Spleen (tissue), 11 donors: Measurements from ENCODE around the gene BRD1. TPM values are rescaled to one million over a fixed set of nuclear protein-coding genes. Genes with fewer than 3 reads are reported as not detected.

Source experiments
- DNase-seq: peaks from one replicate; pipeline ENCODE4 v3.0.0-alpha.2; 2020
- H3K27ac ChIP-seq, 8 donors: fragments of 200-600 bp; sonication (generic) in 7 of 8; 1 replicate in 4 of 8; 2 replicates in 4 of 8; pipeline versions ENCODE4 v1.5.0 to v1.8.0; 2016 to 2021; ENCODE audit warnings: inconsistent platforms in 4 of 8, mild to moderate bottlenecking in 4 of 8, moderate library complexity in 1 of 8
- H3K27me3 ChIP-seq, 7 donors: fragments of 200-600 bp; sonication (generic) in 6 of 7; replicated peaks in 1 of 7; 1 replicate in 4 of 7; 2 replicates in 3 of 7; pipeline versions ENCODE4 v1.5.0 to v1.8.0; 2016 to 2021; ENCODE audit warnings: inconsistent platforms in 3 of 7, mild to moderate bottlenecking in 1 of 7
- H3K36me3 ChIP-seq, 6 donors: fragments of 200-600 bp; sonication (generic) in 5 of 6; 1 replicate in 4 of 6; 2 replicates in 2 of 6; pipeline versions ENCODE4 v1.5.0 to v1.8.0; 2016 to 2021; ENCODE audit warnings: inconsistent platforms in 2 of 6
- H3K4me1 ChIP-seq, 6 donors: fragments of 200-600 bp; sonication (generic) in 5 of 6; 1 replicate in 3 of 6; 2 replicates in 3 of 6; pipeline versions ENCODE4 v1.5.0 to v1.8.0; 2016 to 2021; ENCODE audit warnings: inconsistent platforms in 3 of 6
- H3K4me3 ChIP-seq, 8 donors: fragments of 200-600 bp; sonication (generic) in 7 of 8; 1 replicate in 4 of 8; 2 replicates in 4 of 8; pipeline versions ENCODE4 v1.5.0 to v1.8.0; 2016 to 2021; ENCODE audit warnings: inconsistent platforms in 4 of 8, mild to moderate bottlenecking in 4 of 8, moderate library complexity in 2 of 8
- H3K9me3 ChIP-seq, 8 donors: fragments of 200-600 bp; sonication (generic) in 7 of 8; 1 replicate in 4 of 8; 2 replicates in 4 of 8; pipeline versions ENCODE4 v1.5.0 to v1.8.0; 2016 to 2021; ENCODE audit warnings: inconsistent platforms in 4 of 8
- CTCF ChIP-seq, 11 experiments: fragments of 200-600 bp in 7 of 11; fragments of 450-650 bp in 4 of 11; sonication (generic) in 4 of 11; IDR thresholded peaks in 8 of 11; conservative IDR thresholded peaks in 3 of 11; 1 replicate in 7 of 11; 2 replicates in 4 of 11; pipeline versions ENCODE4 v1.4.0 to v1.8.0; 2016 to 2021; ENCODE audit warnings: antibody characterized with exemption in 11 of 11, inconsistent platforms in 4 of 11, mild to moderate bottlenecking in 1 of 11
- POLR2A ChIP-seq, 3 donors: fragments of 450-650 bp; IDR thresholded peaks; one replicate each; pipeline ENCODE4 v1.5.1; 2017; ENCODE audit warnings: antibody characterized with exemption in 3 of 3, mild to moderate bottlenecking in 1 of 3
- POLR2AphosphoS5 ChIP-seq, 3 donors: sonication (generic); formaldehyde crosslinking; IDR thresholded peaks; one replicate each; pipeline ENCODE4 v1.5.1; 2017; ENCODE audit warnings: antibody characterized with exemption in 3 of 3
- WGBS, 5 donors: extraction: QIAGEN DNeasy Blood & Tissue Kit in 3 of 5; methylation state at CpG; one replicate each; pipeline versions ENCODE4 v1.1.5 to v1.1.7; 2013 to 2018; 5-methylcytosine and 5-hydroxymethylcytosine counted together
- intact Hi-C: fragments of 100-400 bp; cut with DNase I; formaldehyde crosslinking; loops from one replicate; pipeline ENCODE4 v1.15.0; 2023; ENCODE audit warnings: low total_unique reads
- polyA plus RNA-seq, 3 donors: library from polyadenylated mRNA; stranded (reverse); fragments of 200-250 nt; gene quantifications; one replicate each; pipeline ENCODE4 v1.2.1, GENCODE V29; 2013
- total RNA-seq, 7 donors: library from RNA; depleted of rRNA in 3 of 7; stranded (reverse); fragments of >200 nt in 3 of 7; fragmentation: NEBNext Ultra II Directional in 4 of 7; extraction: Animal tissue kit (Norgen Biotek cat#: 25700) in 4 of 7; gene quantifications; one replicate each; pipeline versions ENCODE4 v1.1.0 to v1.2.1, GENCODE V29; 2016 to 2021
- donor health status: healthy with polysubstance abuse.
- donor health status: DM: no; HTN: no; CAD: no; lungs with moderate emphysema.
- donor health status: DM: no; HTN: no; CAD: no.
- donor health status: Bipolar disorder and iron deficiency.
- donor health status: healthy.
- donor health status: DM: no; HTN: no; CAD: no.
- donor health status: DM: yes; HTN: yes; CAD: no.

BRD1 gene
- total and polyA plus RNA-seq, 10 donors, result 14.2 to 59.6 (median 37.4) TPM

- WGBS, 5 donors, result 52 to 70% (median 63%) methylated on average over 11 to 17 of the region's 17 CpGs
- Histone ChIP-seq H3K36me3 (no peaks in the 10 kb centered on the region), H3K27ac (no peak overlapping the region), H3K4me3 (no peak overlapping the region), H3K27me3 (peaks cover 4 to 84% (median 56%) of the 10 kb centered on the region in 7 donors), H3K4me1 (peaks cover 5 to 22% (median 17%) of the 10 kb centered on the region in 6 donors), H3K9me3 (no peaks in the 10 kb centered on the region)
- no peak for TF ChIP-seq POLR2AphosphoS5 (IDR thresholded peaks at IDR 0.05)
- TF ChIP-seq CTCF (IDR thresholded peaks at IDR 0.05 in 8 of 11, conservative IDR thresholded peaks at IDR 0.05 in 3 of 11), result no peak
- no peak for TF ChIP-seq POLR2A (IDR thresholded peaks at IDR 0.05)
- no peak for DNase-seq
- intact Hi-C loops, result no loop called here
Observed at GRCh38 chr22:49726701-49727101, 101.0 kb downstream of the BRD1 start.

- Histone ChIP-seq H3K9me3 (no peaks in the 10 kb centered on the region), H3K36me3 (no peaks in the 10 kb centered on the region), H3K27ac (no peak overlapping the region), H3K27me3 (peaks cover 4 to 79% (median 56%) of the 10 kb centered on the region in 7 donors), H3K4me1 (peaks cover 5 to 22% (median 17%) of the 10 kb centered on the region in 6 donors), H3K4me3 (no peak overlapping the region)
- intact Hi-C loops, result no loop called here
- no peak for DNase-seq
- TF ChIP-seq CTCF (IDR thresholded peaks at IDR 0.05 in 8 of 11, conservative IDR thresholded peaks at IDR 0.05 in 3 of 11) (no peak), POLR2A (IDR thresholded peaks at IDR 0.05) (no peak), POLR2AphosphoS5 (IDR thresholded peaks at IDR 0.05) (no peak)
- 79 to 94% (median 87%) methylated on average over 10 of the region's 10 CpGs for WGBS, 5 donors
Observed at GRCh38 chr22:49726022-49726681, 101.5 kb downstream of the BRD1 start.

GRCh38 chr22:49725516-49725915, 102.2 kb downstream of the BRD1 start:
- intact Hi-C loops, result no loop called here
- TF ChIP-seq POLR2A (IDR thresholded peaks at IDR 0.05) (no peak), POLR2AphosphoS5 (IDR thresholded peaks at IDR 0.05) (no peak), CTCF (IDR thresholded peaks at IDR 0.05 in 8 of 11, conservative IDR thresholded peaks at IDR 0.05 in 3 of 11) (no peak)
- Histone ChIP-seq H3K9me3 (no peaks in the 10 kb centered on the region), H3K4me1 (peaks cover 5 to 22% (median 17%) of the 10 kb centered on the region in 6 donors), H3K27me3 (peaks cover 4 to 72% (median 56%) of the 10 kb centered on the region in 7 donors), H3K4me3 (no peak overlapping the region), H3K36me3 (no peaks in the 10 kb centered on the region), H3K27ac (no peak overlapping the region)
- WGBS, 5 donors, result 87 to 93% (median 92%) methylated on average over 19 of the region's 19 CpGs
- no peak for DNase-seq

- TF ChIP-seq POLR2AphosphoS5 (IDR thresholded peaks at IDR 0.05) (peak in 2 of 3 donors; percentile 56 to 63), POLR2A (IDR thresholded peaks at IDR 0.05) (no peak), CTCF (IDR thresholded peaks at IDR 0.05 in 8 of 11, conservative IDR thresholded peaks at IDR 0.05 in 3 of 11) (peak; percentile 55 to 90 (median 79))
- peak overlapping the region; percentile 11 to 65 (median 42) for H3K4me3 ChIP-seq
- 4 to 97% (median 18%) methylated on average over 6 to 41 of the region's 41 CpGs for WGBS, 5 donors
- no peaks in the 10 kb centered on the region for H3K36me3 ChIP-seq
- peaks cover 5 to 22% (median 17%) of the 10 kb centered on the region in 6 donors for H3K4me1 ChIP-seq
- no peaks in the 10 kb centered on the region for H3K9me3 ChIP-seq
- intact Hi-C loops, result no loop called here
- H3K27ac ChIP-seq, result peak overlapping the region in 6 of 8 donors; percentile 31 to 67 (median 50)
- H3K27me3 ChIP-seq, result peaks cover 4 to 67% (median 55%) of the 10 kb centered on the region in 7 donors
- DNase-seq, result peak; percentile 88
Observed at GRCh38 chr22:49724893-49725489, 102.7 kb downstream of the BRD1 start.
